ENCODE results near the gene CPLX4.

The CPLX4 gene

GRCh38 chr18:59318460-59319050 is at the start of gene CPLX4:
CPLX4 (minus strand) TSS chr18:59318649; CDS start chr18:59318462, 187 bp downstream.
- no peak for DNase-seq

GRCh38 chr18:59360381-59360780 is 41.9 kb upstream of the CPLX4 start:
- no peak for DNase-seq

DNA sequence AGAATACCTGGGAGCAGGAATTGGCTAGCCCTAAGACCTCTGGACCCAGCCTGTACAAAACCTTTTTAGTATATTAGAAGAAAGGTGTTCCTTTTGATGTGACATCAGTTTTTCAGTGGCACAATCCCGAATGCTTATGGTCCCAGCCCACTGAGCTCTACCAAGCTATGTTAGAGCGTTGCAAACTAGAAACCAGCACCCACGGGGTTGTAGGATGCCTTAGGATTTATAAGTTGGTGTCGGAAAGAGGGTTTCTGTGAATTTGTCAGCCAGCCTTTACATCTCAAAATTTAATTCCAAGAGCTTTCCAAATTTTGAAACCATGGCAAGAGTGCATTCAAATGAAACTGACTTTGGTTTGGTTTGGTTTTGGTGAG is 41.1 kb upstream of the CPLX4 start:
- DNase-seq, result no peak

GRCh38 chr18:59358712-59359575 is 40.5 kb upstream of the CPLX4 start, which contains the start of gene LMAN1:
LMAN1 (minus strand) TSS chr18:59359265; CDS start chr18:59359244, 21 bp downstream.
- DNase-seq, result peak; percentile 96

- no peak for DNase-seq
These were observed 39.9 kb upstream of the CPLX4 start for GRCh38 chr18:59358414-59358711.

GRCh38 chr18:59357928-59358327 is 39.5 kb upstream of the CPLX4 start:
- peak; percentile 37 for DNase-seq

GRCh38 chr18:59354731-59355130 is 36.3 kb upstream of the CPLX4 start:
- DNase-seq, result no peak

GRCh38 chr18:59353079-59353680 is 34.7 kb upstream of the CPLX4 start:
- no peak for DNase-seq

DNA sequence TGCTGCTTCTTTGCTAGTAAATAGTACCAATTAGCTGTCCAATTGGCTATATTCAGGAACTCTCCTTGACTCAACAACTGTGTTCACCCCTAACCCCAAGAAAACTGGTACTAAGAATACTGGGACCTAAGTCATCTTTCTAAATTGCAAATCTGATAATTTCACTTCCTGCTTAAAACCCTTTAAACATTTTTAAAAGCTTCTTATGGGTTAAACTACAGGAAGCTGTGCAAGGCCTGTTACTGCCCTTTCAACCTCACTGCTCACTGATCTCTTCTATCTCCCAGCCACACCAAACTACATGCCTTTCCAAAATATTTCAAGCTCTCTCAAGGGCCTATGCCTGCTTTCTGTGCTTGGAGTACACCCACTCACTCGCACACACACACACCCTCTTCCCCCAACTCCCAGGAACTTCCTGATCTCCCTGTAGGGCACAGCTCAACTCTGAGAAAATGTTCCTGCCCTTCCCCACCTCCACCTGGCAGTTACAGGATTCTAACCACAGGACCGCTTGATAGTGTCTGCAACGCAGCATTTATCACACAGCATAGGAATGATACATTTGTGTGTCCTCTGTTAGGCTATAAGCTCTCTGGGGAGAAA is 33.9 kb upstream of the CPLX4 start:
- DNase-seq, result peak; percentile 27

- DNase-seq, result no peak
These were observed 27.1 kb upstream of the CPLX4 start for GRCh38 chr18:59345556-59345955.

- DNase-seq, result no peak
These were observed 26.5 kb upstream of the CPLX4 start for GRCh38 chr18:59344996-59345395.

DNA sequence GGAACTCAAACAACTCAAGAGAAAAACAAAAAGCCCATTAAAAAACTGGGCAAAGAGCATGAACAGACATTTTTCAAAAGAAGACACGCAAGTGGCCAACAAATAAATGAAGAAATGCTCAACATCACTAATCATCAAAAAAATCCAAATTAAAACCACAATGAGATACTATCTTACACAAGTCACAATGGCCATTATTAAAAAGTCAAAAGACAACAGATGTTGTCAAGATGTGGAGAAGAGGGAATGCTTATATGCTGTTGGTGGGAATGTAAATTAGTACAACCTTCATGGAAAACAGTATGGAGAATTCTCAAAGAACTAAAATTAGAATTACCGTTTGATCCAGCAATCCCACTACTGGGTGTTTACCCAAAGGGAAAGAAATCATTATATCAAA is 25.5 kb upstream of the CPLX4 start:
- no peak for DNase-seq

GRCh38 chr18:59340817-59341216 is 22.4 kb upstream of the CPLX4 start:
- DNase-seq, result peak; percentile 32

- DNase-seq, result no peak
These were observed 21.9 kb upstream of the CPLX4 start for GRCh38 chr18:59340312-59340711.

DNA sequence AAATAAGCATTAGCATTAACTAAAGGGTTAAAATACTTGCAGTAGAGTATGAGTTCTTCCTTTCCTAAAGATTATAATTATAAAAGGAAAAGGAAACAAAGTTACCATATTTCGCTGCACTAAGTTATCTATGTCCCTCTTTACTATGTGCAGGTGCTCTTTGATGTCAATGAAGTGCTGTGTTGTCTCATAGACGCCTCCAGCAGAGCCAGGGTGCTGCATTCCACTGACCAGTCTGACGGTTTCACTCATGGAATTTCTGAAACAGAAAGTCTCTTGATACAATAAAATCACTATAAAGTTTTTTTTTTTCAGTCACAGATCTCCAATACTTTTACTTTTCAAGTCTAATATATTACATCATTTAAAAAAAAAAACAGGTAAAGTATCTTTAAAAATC is 14.5 kb upstream of the CPLX4 start:
- no peak for DNase-seq

- DNase-seq, result no peak
These were observed 10.2 kb upstream of the CPLX4 start for GRCh38 chr18:59328683-59329082.

DNA sequence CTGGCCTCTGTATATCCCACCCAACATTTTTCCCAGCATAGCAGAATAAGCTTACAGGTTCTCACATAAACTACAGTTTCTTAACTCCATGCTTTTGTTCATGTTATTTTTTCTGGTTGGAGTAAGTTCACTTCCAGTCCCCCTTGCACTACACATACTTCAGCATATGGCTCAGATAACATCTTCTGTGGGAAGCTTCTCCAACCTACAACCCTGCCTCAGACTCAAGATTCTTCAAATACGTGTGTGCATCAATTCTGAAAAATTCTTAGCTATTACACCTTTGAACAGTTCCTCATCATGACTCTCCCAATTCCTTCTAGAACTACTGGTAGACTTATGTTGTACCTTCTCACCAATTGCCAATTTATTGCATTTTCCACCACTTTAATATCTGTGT is 7.5 kb upstream of the CPLX4 start:
- no peak for DNase-seq

DNA sequence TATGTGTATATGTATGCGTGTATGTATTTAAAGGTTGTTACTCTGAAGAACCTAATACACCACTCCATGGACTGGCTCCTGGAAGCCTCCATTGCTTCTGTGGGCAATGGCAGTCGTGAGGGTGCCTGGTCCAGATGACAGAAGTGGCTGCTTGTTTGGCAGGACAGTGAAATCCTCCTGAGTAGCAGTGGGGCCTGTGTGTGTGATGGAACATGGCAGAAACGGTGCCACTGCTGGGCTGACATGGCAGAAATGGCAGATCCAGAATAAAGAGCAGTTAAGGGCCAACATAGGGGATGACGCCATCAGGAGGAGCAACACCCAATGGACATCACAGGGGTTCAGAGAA is 6.1 kb upstream of the CPLX4 start:
- no peak for DNase-seq

- DNase-seq, result no peak
These were observed 5.6 kb upstream of the CPLX4 start for GRCh38 chr18:59323931-59324622.

- no peak for DNase-seq
These were observed 6.8 kb downstream of the CPLX4 start for GRCh38 chr18:59311631-59312030.

DNA sequence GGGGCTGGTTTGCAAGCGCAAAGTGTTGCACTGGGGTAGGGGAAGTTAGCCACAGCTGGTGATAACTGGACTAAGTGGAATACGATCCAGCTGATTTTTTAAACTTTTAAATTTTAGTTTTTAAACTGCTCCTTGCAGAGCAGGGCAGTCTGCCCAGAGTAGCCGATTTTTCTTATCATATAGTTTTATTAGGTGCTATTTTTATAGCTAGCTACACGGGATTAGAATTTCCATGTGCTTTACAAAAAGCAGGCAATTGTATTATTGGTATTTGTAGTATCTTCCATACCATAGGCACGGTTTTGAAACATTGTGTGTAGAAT is 9.6 kb downstream of the CPLX4 start:
- DNase-seq, result no peak

DNA sequence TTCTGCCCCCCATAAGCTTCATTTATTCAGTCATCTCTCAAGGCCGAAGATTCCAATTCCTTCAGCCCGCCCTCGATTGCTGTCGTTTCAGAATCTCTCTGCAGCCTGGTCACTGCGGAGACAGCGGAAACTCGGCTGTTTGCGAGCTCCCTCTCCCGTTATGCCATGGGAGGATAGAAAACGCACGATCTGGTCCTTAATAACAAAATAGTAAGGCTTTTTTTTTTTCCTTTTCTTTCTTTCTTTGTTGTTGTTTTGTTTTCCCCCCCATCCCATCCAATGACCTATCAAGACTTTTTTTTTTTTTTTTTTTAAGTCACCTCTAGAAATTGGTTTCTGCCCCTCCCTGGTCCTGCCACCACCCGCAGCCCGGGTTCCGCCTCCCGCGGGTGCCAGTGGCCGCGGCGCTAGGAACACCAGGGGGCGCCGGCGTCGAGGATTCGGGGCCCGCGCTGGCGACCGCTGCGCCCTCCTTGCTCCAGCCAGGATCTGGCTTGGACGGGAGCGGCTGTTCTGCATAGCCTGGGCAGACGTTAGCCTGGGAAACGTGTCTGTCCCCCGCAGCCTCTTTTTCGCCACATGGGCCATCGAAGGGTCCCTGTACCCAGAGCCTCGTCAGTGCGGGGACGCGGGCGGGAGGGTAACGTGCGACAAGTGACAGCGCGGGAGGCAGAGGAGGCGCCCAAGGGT is 10.1 kb downstream of the CPLX4 start:
- peak; percentile 60 for DNase-seq

DNA sequence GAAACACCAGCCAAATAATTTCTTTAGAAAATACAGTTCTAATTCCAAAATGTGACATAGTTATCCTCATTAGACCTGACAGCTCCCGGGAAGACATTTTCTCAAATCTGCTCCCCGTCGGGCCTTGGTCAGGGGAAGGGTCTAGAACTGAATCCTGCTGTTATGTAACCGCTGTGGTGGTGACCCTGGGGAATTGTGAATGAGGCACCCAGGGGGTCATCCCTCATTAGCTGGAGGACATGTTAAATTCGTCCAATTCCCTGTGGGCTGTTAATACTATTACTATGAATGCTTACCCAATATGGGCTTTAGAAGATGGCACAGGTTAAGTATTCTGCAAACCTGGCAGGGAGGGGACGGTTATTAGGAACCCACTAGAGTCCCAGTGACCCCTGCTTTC is 11.8 kb downstream of the CPLX4 start:
- DNase-seq, result no peak

All from activated CD4-positive, alpha-beta T cell treated with anti-CD3 and anti-CD28 coated beads, Interleukin-2, amount 50 U/mL, for 16 hours (primary cell).